HUDEP-2 (cell line): ENCODE measurements around the gene MEA1.
"Not testable (repeated sequence)": the region's sequence is repeated elsewhere in the genome, so short reads cannot be mapped to it uniquely, and the experiment has no call there.

Source experiments
- DNase-seq, 76 experiments: peaks; one replicate each; lab custom pipeline; 2025; ENCODE audit not compliant: unreplicated experiment in 76 of 76; lab: John Stamatoyannopoulos, UW

The MEA1 gene

GRCh38 chr6:43013843-43014433, at the start of gene MEA1, which contains the start of gene KLHDC3:
TSS of gene MEA1 (minus strand) at chr6:43013946. CDS start at chr6:43013813, 133 bp downstream.
TSS of gene KLHDC3 (plus strand) at chr6:43014249. CDS start at chr6:43017193, 2,944 bp downstream.
- peak in 75 of 76 experiments; percentile 92 to 100 (median 100) for DNase-seq

GRCh38 chr6:43062818-43063217, 49.1 kb upstream of the MEA1 start:
- DNase-seq = no peak

GRCh38 chr6:43061861-43062260, 48.1 kb upstream of the MEA1 start:
- DNase-seq = no peak

- no peak for DNase-seq
These were observed 47.2 kb upstream of the MEA1 start for GRCh38 chr6:43060755-43061633.

GRCh38 chr6:43060034-43060754, 46.4 kb upstream of the MEA1 start:
- no peak for DNase-seq

GRCh38 chr6:43059168-43060033, 45.7 kb upstream of the MEA1 start, which contains the start of the genes KLC4 and MRPL2:
TSS of gene KLC4 (plus strand) at chr6:43059631. CDS start at chr6:43061336, 1,705 bp downstream.
TSS of gene MRPL2 (minus strand) at chr6:43059434. CDS start at chr6:43059381, 53 bp downstream.
- DNase-seq = peak; percentile 87 to 100 (median 99)

GRCh38 chr6:43058531-43058930, 44.8 kb upstream of the MEA1 start:
- peak in 17 of 76 experiments; percentile 5 to 54 (median 25) for DNase-seq

- DNase-seq = no peak
These were observed 42.2 kb upstream of the MEA1 start for GRCh38 chr6:43055966-43056365.

GRCh38 chr6:43054206-43054943, 40.6 kb upstream of the MEA1 start:
- peak in 2 of 76 experiments; percentile 8 to 32 for DNase-seq

- peak in 75 of 76 experiments; percentile 42 to 97 (median 95) for DNase-seq
These were observed 39.9 kb upstream of the MEA1 start, which contains the start of gene CUL7 for GRCh38 chr6:43053545-43054205. TSS of gene CUL7 (minus strand) at chr6:43053851. CDS start at chr6:43052788, 1,063 bp downstream.

GRCh38 chr6:43052842-43053544, 39.2 kb upstream of the MEA1 start:
- peak in 24 of 76 experiments; percentile 17 to 84 (median 38) for DNase-seq

- DNase-seq = no peak
These were observed 38.6 kb upstream of the MEA1 start for GRCh38 chr6:43052225-43052841.

- DNase-seq = no peak
These were observed 37.2 kb upstream of the MEA1 start for GRCh38 chr6:43050981-43051380.

GRCh38 chr6:43047998-43048397, 34.3 kb upstream of the MEA1 start:
- DNase-seq = no peak

- DNase-seq = no peak
These were observed 31.7 kb upstream of the MEA1 start for GRCh38 chr6:43045371-43045930.

GRCh38 chr6:43043310-43043709, 29.6 kb upstream of the MEA1 start:
- no peak for DNase-seq

GRCh38 chr6:43041475-43041874, 27.7 kb upstream of the MEA1 start:
- DNase-seq = not testable (repeated sequence)
